Measurements from ENCODE around the gene UVRAG.
"Not testable (repeated sequence)": the region's sequence is repeated elsewhere in the genome, so short reads cannot be mapped to it uniquely, and the experiment has no call there.

The UVRAG gene

DNA sequence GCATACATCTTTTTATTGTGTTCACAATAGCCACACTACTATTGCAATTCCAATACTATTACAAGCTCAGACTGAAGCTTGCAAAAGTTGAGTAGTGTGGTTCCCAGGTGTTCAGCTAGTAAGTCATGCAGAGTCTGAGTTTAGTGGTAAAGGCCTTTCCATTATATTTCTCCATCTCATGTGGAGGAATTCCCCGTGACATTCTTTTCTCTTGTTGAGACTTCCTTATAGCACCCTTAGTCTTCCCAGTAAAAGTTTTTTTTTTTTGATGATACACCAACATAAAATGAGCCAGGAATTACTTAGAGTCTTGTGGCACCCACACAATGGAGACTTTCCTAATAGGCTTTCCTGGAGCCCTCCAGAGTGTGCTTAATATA, 110.8 kb downstream of the UVRAG start:
- DNase-seq: no peak

DNA sequence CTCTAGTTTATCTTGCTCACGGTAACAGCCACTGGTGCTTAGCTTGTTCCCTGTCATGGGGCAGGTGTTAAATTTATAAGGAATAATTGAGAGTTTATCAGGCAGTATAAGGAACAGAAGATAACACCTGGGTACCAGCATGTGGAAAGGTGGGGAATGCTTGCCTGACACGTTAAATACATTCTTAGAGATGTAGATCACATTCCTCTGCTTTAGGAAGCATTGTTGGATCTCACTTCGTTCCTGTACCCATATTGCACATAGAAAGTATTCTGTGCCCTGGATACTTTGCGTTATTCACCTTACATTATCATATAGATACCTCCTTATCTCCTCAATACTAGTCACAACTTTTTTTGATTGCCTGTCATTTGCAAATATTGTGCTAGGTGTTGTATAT, 114.7 kb downstream of the UVRAG start:
- no peak for DNase-seq

DNA sequence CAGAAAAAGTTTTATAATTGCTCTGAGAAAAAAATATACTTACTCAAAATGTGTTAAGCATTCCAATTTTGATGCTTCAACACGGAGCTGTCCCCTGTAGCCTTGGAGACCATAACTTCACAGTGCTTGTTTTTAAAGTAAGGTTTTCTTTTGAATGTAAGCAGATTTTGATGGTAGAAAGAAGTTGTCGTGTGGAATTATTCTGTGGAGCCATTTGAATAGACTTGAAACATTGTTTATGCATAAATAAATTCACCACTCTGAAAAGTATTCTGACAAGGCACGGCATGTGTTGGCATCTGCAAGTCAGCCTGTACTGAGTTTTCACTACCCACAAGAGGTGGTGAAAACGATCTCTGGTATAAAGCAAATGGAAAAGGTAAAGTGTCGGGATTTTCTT, 115.5 kb downstream of the UVRAG start:
- no peak for DNase-seq

DNA sequence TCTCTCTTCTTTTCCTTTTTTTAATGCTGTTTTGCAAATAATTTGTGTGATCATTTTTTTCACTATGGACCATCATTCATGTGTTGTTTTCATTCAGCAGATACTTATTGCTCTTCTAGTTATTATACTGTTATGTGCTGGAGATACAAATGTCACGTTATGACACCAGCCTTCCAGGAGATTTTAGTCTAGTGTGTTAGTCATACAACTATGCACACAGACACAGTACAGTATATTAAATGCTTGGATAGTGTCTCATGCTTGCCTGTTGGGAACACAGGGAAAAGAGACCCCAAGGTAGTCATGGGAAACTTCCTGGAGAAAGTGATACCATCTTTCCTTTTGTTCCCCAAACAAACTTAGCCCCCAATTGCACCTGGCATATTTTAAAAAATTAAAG, 116.1 kb downstream of the UVRAG start:
- DNase-seq: no peak

DNA sequence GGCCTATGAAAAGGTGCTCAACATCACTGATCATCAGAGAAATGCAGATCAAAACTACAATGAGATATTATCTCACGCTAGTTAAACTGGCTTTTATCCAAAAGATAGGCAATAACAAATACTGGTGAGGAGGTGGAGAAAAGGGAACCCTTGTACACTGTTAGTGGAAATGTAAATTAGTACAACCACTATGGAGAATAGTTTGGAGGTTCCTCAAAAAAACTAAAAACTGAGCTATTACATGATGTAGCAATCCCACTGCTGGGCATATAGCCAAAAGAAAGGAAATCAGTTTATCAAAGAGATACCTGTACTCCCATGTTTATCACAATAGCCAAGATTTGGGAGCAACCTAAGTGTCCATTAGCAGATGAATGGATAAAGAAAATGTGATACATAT, 118.7 kb downstream of the UVRAG start:
- DNase-seq: not testable (repeated sequence)

DNA sequence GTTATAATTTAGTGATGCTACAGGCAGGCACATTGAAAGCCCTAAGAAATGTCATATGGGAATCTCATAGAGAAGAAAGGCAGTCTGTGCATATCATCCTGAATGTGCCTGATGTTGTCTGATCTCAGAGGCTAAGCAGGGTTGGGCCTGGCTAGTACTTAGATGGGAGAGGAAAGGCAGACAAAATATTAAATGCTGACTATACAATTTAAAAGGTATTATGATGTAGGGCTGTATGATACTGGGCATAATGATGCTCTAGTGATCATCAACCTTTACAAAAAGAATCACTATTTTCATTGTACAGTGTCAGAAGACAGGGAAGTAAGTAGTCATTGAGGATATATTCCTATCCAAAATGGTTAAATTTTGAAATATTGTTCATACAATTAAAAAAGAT, 119.8 kb downstream of the UVRAG start:
- no peak for DNase-seq

DNA sequence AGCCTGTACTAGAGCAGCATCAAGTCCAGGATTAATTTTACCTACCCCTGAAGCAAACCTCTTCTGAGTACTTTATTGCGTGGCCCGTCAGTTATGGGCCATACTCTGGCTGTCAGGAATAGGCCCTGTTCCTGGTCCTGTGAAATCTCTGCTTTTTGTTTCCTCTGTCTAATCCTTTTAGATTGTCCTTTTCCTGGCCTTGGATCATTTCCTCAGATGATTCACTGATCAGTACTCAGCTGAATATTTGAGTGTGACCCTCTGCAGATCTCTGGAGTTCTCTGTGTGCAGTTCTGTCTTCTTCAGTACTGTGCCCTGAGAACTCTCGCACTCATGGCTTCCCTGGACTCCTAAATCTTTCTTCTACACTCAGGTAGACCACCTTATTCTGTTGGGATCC, 123.5 kb downstream of the UVRAG start:
- DNase-seq: no peak

DNA sequence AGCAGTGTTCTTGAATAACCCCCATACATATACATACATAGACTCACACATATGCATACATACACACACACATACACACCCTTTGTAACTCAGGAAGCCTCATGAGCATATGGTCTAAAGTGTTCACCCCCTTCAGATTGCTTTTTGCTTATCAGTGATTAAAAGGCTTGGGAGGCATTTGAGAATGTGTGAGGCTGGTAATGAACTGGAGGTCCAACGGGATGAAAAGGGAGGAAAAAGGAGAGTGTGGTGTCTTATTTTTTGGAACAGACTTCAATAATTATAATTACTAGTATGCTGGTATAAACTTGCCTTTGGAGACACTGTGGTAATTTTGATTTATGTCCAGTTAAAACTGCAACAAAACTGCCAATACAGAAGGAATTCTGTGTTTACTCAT, 124.5 kb downstream of the UVRAG start:
- DNase-seq: no peak

DNA sequence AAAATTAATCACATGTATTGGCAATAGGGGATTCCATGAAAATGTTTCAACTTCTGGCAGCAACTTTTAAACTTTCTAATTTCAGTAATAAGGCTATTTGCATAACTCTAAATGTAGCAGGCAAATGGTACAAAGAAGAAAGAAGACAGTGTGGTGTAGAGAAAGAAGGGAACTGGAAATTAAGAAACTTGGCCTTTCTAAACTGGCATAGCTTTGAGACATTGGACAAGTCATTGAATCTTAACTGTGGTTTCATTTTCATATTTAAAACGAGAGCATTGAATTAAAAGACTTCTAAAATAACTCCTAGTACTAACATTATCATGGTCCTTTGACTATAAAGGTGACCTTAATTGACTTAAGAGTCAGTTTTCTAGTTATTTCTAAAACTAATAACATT, 125.0 kb downstream of the UVRAG start:
- no peak for DNase-seq

DNA sequence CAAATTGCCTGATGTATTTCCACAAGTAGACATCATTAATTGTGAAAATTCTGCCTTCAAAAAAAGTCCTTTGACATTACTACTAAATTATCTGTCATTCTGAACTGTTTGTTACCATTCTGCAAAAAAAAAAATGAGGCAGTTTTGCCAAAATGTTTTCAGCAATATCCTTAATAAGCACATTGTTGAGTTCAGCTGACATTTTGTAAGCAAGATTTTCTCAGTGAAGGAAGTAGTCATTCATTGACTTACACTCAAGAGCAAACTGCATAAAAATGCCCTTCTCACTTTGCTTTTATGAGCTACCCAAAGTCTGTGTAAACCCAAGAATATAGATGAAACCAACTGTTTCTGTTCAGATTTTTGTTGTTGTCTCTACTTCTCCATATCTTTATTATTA, 125.9 kb downstream of the UVRAG start:
- DNase-seq: no peak

DNA sequence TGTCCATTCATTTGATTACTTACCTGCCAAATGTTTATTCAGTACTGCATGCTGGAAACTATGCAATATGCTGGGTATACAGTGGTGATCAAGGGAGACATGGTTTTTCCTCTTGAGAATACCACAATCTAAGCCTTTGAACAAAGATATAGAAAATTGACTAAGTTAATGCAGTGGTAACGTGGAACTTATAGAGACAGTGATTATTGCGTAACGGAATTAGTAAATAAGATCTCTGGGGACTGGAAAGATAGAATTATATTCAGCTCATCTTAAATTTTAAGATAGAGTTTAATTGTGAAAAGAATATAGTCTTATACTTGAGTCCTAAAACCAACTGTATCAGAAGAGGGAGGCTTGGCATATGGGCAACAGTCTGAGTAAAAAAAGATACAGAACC, 129.5 kb downstream of the UVRAG start:
- no peak for DNase-seq

DNA sequence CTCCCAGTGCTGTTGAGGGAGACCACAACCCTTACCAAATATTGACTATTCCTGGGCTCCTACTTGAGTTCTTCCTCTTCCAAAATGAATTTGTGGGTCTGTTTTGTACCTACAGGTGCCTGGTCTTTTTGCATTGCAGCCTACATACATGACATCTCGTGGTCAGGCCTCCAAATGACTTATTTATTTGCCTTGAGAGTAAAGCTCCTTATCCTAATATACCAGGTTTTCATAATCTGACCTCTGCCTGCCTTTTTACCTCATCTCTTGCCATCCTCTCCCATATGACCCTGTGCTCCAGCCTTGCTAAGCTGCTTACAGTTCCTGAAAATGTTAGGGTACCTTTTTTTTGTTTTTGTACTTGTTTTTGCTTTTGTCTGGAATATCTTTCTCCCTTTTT, 130.4 kb downstream of the UVRAG start:
- no peak for DNase-seq

DNA sequence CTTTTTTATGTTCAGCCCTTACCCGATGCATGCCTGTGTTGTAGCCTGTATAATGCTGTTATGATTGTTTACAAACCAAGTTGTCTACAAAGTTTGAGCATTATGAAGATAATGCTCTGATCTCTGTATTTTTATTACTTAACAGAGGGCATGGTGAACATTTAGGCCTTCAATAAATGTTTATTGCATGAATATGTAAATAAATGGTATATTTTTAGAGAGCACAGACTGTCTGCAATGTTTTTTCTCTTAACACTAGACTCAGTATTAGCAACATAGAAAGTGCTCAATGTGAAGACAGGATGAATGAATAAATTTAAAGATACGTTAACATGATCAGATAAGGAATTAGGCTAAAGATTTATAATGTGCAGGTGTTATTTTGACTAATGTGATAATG, 130.9 kb downstream of the UVRAG start:
- DNase-seq: no peak

DNA sequence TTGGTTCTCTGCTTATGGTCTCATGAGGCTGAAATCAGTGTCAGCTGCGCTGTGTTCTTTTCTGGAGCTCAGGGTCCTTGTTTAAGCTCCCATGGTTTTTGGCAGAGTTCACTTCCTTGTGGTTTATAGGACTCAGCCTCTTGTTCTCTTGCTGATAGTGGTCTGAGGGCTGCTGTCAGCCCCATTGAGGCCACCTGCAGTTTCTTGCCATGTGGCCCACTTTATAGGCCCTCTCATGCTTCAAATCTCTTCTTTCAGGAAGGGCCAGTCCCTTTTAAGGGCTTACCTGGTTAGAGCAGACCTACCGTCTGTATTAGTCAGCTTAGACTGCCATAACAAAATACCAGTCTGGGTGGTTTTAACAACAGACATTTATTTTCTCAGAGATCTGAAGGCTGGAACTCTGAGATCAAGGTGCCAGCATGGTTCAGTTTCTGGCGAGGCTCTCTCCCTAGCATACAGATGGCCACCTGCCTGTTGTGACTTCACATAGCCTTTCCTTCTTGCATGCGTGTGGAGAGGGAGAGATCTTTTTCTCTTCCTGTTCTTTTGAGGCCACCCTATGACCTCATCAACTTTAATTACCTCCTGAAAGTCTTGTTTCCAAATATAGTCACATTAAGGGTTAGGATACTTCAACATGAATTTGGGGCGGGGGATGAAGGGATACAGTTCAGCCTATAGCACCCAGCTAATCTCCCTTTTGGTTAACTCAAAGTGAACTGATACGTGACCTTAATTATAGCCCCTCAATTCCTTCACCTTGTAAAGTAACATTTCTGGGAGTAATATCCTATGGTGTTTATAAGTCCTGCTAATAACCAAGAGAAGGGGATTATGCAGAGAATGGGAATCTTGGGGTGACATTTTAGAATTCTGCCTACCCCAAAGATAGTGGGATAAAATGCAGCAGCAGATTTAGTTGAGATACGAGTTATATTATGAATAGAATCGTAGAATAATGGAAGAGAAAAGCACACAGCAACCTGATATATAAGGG, 131.8 kb downstream of the UVRAG start:
- DNase-seq: no peak

DNA sequence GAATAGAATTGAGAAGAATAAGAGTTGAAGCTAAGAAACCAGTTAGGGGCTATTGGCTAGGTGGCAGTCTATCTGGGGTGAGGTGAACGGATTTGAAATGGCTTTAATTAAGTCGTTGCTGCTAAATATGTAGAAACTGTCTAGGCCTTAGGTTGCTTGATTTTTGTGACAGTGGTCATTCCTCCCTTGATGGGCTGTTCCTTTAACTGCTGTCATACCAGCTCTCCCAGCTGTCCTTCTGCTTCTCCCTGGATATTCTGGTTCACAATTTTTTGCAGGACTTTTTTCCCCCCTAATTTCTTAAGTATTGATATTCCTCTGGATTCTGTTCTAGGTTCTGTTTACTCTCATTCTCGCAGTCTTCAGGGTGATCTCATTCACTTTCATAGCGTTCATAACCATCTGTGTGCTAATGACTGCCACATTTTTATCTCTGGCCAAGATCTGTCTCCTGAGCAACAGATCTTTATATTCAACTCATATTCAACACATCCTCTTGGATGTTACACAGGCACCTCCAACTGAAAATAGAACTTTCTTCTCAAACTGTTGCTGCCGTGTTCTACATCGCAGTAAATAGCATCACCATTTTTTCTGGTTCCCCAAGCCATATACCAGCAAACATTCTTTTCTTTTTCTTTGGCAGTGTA, 134.1 kb downstream of the UVRAG start:
- DNase-seq: no peak

DNA sequence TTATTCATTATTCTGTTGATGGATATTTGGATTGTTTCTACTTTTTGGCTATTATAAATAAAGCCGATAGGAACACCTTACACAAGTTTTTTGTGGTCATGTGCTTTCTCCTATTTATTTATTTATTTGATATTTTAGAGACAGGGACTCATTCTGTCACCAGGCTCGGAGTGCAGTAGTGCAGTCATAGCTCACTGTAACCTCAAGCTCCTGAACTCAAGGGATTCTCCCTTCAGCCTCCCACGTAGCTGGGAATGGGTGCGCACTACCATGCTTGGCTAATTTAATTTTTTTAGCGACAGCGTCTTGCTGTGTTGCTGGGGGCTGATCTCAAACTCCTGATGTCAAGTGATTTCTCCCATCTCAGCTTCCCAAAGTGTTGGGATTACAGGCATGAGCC, 135.1 kb downstream of the UVRAG start:
- no peak for DNase-seq

DNA sequence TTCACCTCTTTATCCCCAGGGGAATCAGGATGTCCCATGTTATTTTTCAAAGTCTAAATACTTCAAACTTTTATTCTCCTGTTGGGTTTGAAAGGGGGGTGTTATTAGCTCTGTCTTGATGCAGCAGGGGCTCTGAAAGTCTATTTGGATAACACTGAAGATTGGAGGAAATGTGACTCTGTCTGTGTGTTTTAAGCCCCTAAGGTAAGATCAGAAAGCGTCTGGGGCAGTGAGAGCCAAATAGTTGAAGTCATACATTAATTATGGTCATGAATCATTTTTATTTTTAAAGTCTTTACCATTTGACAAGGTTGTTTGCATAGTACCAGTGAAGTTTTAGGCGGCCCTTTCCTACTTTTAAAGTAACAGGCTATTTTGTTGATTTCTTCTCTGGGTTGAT, 139.0 kb downstream of the UVRAG start:
- DNase-seq: no peak

DNA sequence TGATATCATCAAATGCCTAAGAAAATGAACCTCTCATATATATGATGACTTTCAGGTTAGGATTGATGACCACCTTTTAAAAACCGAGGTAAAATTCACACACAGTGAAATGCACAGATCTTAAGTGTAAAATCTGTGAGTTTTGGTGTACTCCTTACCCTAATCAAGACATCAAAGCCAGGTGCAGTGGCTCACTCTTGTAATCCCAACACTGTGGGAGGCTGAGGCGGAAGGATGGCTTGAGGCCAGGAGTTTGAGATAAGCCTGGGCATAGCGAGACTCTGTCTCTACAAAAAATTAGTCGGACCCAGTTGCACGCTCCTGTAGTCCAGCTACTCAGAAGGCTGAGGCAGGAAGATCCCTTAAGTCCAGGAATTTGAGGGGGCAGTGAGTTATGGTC, 140.4 kb downstream of the UVRAG start:
- no peak for DNase-seq

DNA sequence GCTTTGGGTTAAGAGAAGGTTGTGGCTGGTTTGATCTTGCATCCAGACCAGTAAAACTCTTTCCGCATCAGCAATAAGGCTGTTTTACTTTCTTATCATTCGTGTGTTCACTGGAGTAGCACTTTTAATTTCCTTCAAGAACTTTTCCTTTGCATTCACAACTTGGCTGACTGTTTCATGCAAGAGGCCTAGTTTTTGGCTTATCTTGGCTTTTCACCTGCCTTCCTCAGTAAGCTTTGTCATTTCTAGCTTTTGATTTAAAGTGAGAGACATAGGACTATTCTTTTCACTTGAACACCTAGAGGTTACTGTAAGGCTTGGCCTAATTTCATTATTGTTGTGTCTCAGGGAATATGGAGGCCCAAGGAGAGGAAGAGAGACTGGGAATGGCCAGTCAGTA, 144.5 kb downstream of the UVRAG start:
- DNase-seq: no peak

DNA sequence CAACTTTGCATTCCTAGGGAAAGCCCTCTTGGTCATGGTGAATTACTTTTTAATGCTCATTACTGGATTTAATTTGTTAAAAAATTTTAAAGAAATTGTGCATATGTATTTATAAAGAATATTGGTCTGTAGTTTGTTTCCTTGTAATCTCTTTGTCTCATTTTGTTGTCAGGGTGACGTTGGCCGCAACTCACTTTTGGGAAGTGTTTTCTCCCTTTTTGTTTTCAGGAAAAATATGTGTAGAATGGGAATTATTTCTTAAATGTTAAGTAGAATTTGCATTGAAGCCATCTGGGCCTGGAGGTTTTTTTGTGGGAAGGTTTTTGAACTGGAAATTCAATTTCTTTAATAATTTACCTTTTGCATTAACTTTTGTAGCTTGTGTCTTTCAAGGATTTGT, 149.1 kb downstream of the UVRAG start:
- no peak for DNase-seq

DNA sequence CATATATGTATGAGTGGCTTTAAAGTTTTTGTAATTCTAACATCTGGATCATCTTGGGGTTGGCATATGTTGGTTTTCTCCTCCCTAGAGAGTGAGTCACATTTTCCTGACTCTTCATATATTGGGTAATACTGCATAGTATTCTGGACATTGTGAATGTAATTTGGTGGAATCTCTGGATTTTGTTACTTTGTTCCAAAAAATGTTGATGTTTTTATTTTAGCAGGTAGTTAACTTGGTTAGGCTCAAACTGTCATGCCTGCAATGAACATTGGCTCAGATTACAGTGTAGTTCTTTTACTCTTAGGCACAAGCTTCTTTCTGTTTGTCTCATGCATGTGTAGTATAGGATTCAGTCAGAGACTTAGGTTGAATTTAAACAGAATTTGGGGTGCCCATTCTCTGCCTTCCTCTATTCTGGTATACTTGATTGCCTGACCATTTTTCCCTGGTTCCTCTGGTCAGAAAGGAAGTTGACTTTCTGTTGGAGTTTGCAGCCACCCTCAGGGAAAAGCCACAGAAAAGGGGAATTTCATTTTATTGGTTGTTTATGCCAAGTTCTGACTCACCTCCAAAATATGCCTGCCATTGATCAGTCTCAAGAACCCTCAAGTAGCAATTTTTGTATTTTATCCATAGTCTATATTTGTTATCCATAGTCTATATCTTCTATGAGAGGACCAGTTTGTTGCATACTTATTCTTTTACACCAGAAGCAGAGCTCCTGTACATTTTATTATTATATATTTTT, 151.7 kb downstream of the UVRAG start:
- DNase-seq: no peak

DNA sequence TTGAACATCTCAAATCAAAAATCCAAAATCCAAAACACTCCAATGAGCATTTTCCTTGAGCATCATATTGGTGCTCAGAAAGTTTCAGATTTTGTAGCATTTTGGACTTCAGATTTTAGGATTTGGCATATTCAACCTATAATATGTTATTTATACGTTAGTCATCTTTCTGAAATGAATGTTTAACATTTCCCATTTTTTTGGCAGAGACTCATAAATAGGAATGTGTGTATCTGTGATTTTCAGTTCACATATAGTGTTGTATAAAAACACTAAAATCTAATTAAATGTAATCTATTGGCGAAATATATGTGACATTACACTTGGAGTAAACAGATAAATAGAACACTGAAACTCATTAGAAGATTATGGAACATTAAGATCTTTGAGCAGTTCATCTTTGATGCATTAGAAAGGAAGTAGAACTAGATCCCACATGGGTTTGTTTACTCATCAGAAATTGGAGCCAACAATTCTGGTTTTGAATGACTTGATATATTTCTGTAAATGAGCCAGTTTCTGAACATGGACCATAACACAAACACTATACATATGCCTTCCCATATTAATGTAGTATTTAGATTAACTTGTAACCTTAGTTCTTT, 153.1 kb downstream of the UVRAG start:
- no peak for DNase-seq

DNA sequence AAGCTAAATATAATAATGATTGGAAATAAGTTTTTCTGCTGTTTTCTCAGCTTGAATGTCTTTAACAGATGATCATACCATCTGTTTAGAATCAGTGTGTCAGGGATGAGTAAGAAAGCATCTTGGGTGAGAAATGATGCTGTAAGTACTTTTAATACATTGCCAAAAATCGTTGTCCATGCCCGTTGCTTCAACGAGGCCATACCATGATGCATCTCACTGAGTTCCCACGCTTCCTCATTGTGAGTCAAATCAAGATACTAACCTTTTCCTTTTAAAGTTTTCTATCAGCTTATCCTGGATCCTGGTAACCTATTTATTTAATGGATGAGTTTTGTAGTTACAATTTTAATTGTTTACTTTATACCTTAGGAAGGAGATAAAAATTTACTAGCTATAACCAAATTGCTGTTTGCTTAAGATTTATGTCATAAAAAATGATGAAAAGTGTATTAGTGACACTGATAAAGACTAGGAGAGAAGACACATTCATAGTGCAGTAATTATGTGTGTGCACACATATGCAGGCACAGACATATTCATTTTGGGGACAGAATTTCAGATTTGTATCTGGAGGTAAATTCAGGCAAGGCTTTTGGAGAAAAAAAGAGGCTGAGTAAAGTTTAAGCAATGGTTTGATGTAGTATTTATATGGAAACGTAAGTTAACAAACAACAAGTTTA, 154.8 kb downstream of the UVRAG start:
- no peak for DNase-seq
